Skeletal muscle satellite cell (primary cell): ENCODE data around the gene CDX4. TPM values are rescaled to one million over a fixed set of nuclear protein-coding genes. Genes with fewer than 3 reads are reported as not detected.
"Not testable (repeated sequence)": the region's sequence is repeated elsewhere in the genome, so short reads cannot be mapped to it uniquely, and the experiment has no call there.

ENCODE experiments used
- H3K27me3 ChIP-seq: 2 replicates; pipeline ENCODE4 v1.7.0; 2013; ENCODE audit warnings: low read length; ENCODE audit not compliant: control insufficient read depth, insufficient read depth
- H3K36me3 ChIP-seq: 2 replicates; pipeline ENCODE4 v1.7.0; 2013; ENCODE audit warnings: mild to moderate bottlenecking, control low read depth, low read length; ENCODE audit not compliant: insufficient read depth
- H3K4me1 ChIP-seq: 2 replicates; pipeline ENCODE4 v1.7.0; 2013; ENCODE audit warnings: low read length; ENCODE audit not compliant: control insufficient read depth, insufficient read depth
- H3K4me2 ChIP-seq: 2 replicates; pipeline ENCODE4 v1.7.0; 2013; ENCODE audit warnings: mild to moderate bottlenecking, low read length
- H3K4me3 ChIP-seq: 2 replicates; pipeline ENCODE4 v1.7.0; 2013; ENCODE audit warnings: low read length
- H3K9ac ChIP-seq: 2 replicates; pipeline ENCODE4 v1.7.0; 2013; ENCODE audit warnings: mild to moderate bottlenecking, low read depth, low read length, moderate library complexity
- H3K9me3 ChIP-seq: replicated peaks from 2 replicates; pipeline ENCODE4 v1.7.0; 2013; ENCODE audit warnings: mild to moderate bottlenecking, control low read depth, low read length
- small RNA-seq: library from RNA; depleted of rRNA; stranded (forward); fragments of <200 nt; gene quantifications from one replicate; pipeline ENCODE3, GENCODE V24; 2012

CDX4 gene

GRCh38 chrX:73481521-73481920, 34.7 kb downstream of the CDX4 start:
- H3K9ac ChIP-seq: no peak overlapping the region
- H3K36me3 ChIP-seq: no peaks in the 10 kb centered on the region
- H3K4me1 ChIP-seq: no peaks in the 10 kb centered on the region

GRCh38 chrX:73490661-73491060, 43.8 kb downstream of the CDX4 start:
- no peaks in the 10 kb centered on the region for H3K9me3 ChIP-seq
- H3K4me3 ChIP-seq: no peak overlapping the region
- no peak overlapping the region for H3K4me2 ChIP-seq
- no peaks in the 10 kb centered on the region for H3K27me3 ChIP-seq
- no peak overlapping the region for H3K9ac ChIP-seq
- no peaks in the 10 kb centered on the region for H3K4me1 ChIP-seq
- H3K36me3 ChIP-seq: no peaks in the 10 kb centered on the region

More at GRCh38 chrX:73481521-73481920, 34.7 kb downstream of the CDX4 start:
- Histone ChIP-seq H3K9me3 (no peaks in the 10 kb centered on the region), H3K4me3 (no peak overlapping the region), H3K27me3 (no peaks in the 10 kb centered on the region), H3K4me2 (no peak overlapping the region)

- not testable (repeated sequence) for H3K9me3 ChIP-seq
Observed at GRCh38 chrX:73492178-73492577, 45.3 kb downstream of the CDX4 start.

More at GRCh38 chrX:73492178-73492577, 45.3 kb downstream of the CDX4 start:
- not testable (repeated sequence) for H3K4me1 ChIP-seq, H3K36me3 ChIP-seq, H3K4me2 ChIP-seq, H3K27me3 ChIP-seq, H3K9ac ChIP-seq, H3K4me3 ChIP-seq

Small RNA genes within 50 kb of the gene (small RNA-seq; reads per million reads assigned to genes)
- gene MORF4L1P6 (not detected), gene RNU6-1044P (not detected)
